ENCODE results near the gene FLRT2. TPM values are rescaled to one million over a fixed set of nuclear protein-coding genes. Genes with fewer than 3 reads are reported as not detected.

Gene FLRT2
- total RNA-seq (2014; rRNA removed; shearing (Covaris generic)), result not detected in 2 replicates

- DNase-seq (ENCODE audit: low spot score), result no peak
Measured at GRCh38 chr14:85529803-85530574, at the start of gene FLRT2. FLRT2 (plus strand) TSS chr14:85530144; CDS start chr14:85621515, 91,371 bp downstream.

- DNase-seq (ENCODE audit: low spot score), result no peak
Measured at GRCh38 chr14:85481471-85481870, 48.5 kb upstream of the FLRT2 start.

- DNase-seq (ENCODE audit: low spot score), result peak; percentile 33
Measured at GRCh38 chr14:85482552-85482951, 47.4 kb upstream of the FLRT2 start.

GRCh38 chr14:85483037-85483436, 46.9 kb upstream of the FLRT2 start:
- no peak for DNase-seq (ENCODE audit: low spot score)

GRCh38 chr14:85483652-85484051, 46.3 kb upstream of the FLRT2 start:
- DNase-seq (ENCODE audit: low spot score), result no peak

GRCh38 chr14:85487215-85487614, 42.7 kb upstream of the FLRT2 start:
- DNase-seq (ENCODE audit: low spot score), result no peak

GRCh38 chr14:85501751-85502150, 28.2 kb upstream of the FLRT2 start:
- DNase-seq (ENCODE audit: low spot score), result no peak

- DNase-seq (ENCODE audit: low spot score), result no peak
Measured at GRCh38 chr14:85508863-85509262, 21.1 kb upstream of the FLRT2 start.

- DNase-seq (ENCODE audit: low spot score), result no peak
Measured at GRCh38 chr14:85512451-85512850, 17.5 kb upstream of the FLRT2 start.

GRCh38 chr14:85514487-85514886, 15.5 kb upstream of the FLRT2 start:
- DNase-seq (ENCODE audit: low spot score), result no peak

- no peak for DNase-seq (ENCODE audit: low spot score)
Measured at GRCh38 chr14:85516239-85517113, 13.5 kb upstream of the FLRT2 start.

GRCh38 chr14:85517114-85517688, 12.7 kb upstream of the FLRT2 start:
- no peak for DNase-seq (ENCODE audit: low spot score)

GRCh38 chr14:85519661-85520305, 10.2 kb upstream of the FLRT2 start:
- peak; percentile 41 for DNase-seq (ENCODE audit: low spot score)

GRCh38 chr14:85520581-85520980, 9.4 kb upstream of the FLRT2 start:
- no peak for DNase-seq (ENCODE audit: low spot score)

GRCh38 chr14:85523624-85524023, 6.3 kb upstream of the FLRT2 start:
- DNase-seq (ENCODE audit: low spot score), result no peak

GRCh38 chr14:85527006-85527405, 2.9 kb upstream of the FLRT2 start:
- no peak for DNase-seq (ENCODE audit: low spot score)

- no peak for DNase-seq (ENCODE audit: low spot score)
Measured at GRCh38 chr14:85527445-85528035, 2.4 kb upstream of the FLRT2 start.

- DNase-seq (ENCODE audit: low spot score), result peak; percentile 57
Measured at GRCh38 chr14:85528080-85528896, 1.7 kb upstream of the FLRT2 start.

- DNase-seq (ENCODE audit: low spot score), result no peak
Measured at GRCh38 chr14:85528897-85529631, 880 bp upstream of the FLRT2 start.

- no peak for DNase-seq (ENCODE audit: low spot score)
Measured at GRCh38 chr14:85530626-85531025, 682 bp downstream of the FLRT2 start.
